OCI-LY7 (cell line): ENCODE results near the gene POU4F3. TPM values are rescaled to one million over a fixed set of nuclear protein-coding genes. Genes with fewer than 3 reads are reported as not detected.

Experiments
- Bru-seq: library from RNA; stranded (reverse); fragments of 400-500 nt; gene quantifications from one replicate; lab custom pipeline; 2021; lab: Mats Ljungman, UMichigan
- BruChase-seq, 2 experiments: library from RNA; stranded (reverse); fragments of 400-500 nt; gene quantifications; one replicate each; lab custom pipeline; 2021; lab: Mats Ljungman, UMichigan
- BruUV-seq: library from RNA; stranded (reverse); fragments of 400-500 nt; replicated peaks from 2 replicates; lab custom pipeline; 2021; lab: Mats Ljungman, UMichigan
- CTCF ChIA-PET: fragments of 300-600 bp; sonication (Branson Sonifier 250); formaldehyde crosslinking; loops from one replicate; lab custom pipeline; 2022; ENCODE audit warnings: antibody characterized with exemption; ENCODE audit not compliant: unreplicated experiment; lab: Charles Lee
- POLR2A ChIA-PET: fragments of 300-600 bp; sonication (Branson Sonifier 250); formaldehyde crosslinking; loops from one replicate; lab custom pipeline; 2022; ENCODE audit warnings: antibody characterized with exemption; lab: Charles Lee
- DNase-seq: peaks from one replicate; pipeline ENCODE4 v3.0.0-alpha.2; 2015; ENCODE audit warnings: low spot score
- H2AFZ ChIP-seq: fragments of 200-600 bp; sonication (generic), shearing (Covaris generic); 2 replicates; pipeline ENCODE4 v1.6.1; 2014; ENCODE audit warnings: mild to moderate bottlenecking, antibody characterized with exemption, low read length, moderate library complexity
- H3K27ac ChIP-seq: fragments of 200-600 bp; sonication (generic); 2 replicates; pipeline ENCODE4 v1.5.1; 2014; ENCODE audit warnings: mixed run types, low read depth, mild to moderate bottlenecking, moderate library complexity, low read length, inconsistent platforms; ENCODE audit not compliant: poor library complexity, severe bottlenecking
- H3K36me3 ChIP-seq: fragments of 200-600 bp; sonication (generic); 2 replicates; pipeline ENCODE4 v1.6.1; 2014; ENCODE audit warnings: mild to moderate bottlenecking, antibody characterized with exemption, low read length, moderate library complexity, mixed read lengths; ENCODE audit not compliant: insufficient read depth
- H3K4me1 ChIP-seq: fragments of 200-600 bp; sonication (generic); 2 replicates; pipeline ENCODE4 v1.5.1; 2014; ENCODE audit warnings: mild to moderate bottlenecking, low read length; ENCODE audit not compliant: insufficient read depth, poor library complexity, severe bottlenecking
- H3K4me2 ChIP-seq: fragments of 200-600 bp; sonication (generic); 2 replicates; pipeline ENCODE4 v1.6.1; 2014; ENCODE audit warnings: mild to moderate bottlenecking, low read length
- H3K4me3 ChIP-seq: fragments of 200-600 bp; sonication (generic); 2 replicates; pipeline ENCODE4 v1.5.1; 2014; ENCODE audit warnings: mild to moderate bottlenecking, low read depth, low read length; ENCODE audit not compliant: poor library complexity, severe bottlenecking
- H3K79me2 ChIP-seq: fragments of 200-600 bp; sonication (generic); 2 replicates; pipeline ENCODE4 v1.6.1; 2016; ENCODE audit warnings: low read depth, mild to moderate bottlenecking, low read length, moderate library complexity, mixed read lengths; ENCODE audit not compliant: insufficient read depth
- H3K9me2 ChIP-seq: fragments of 200-600 bp; sonication (generic); 2 replicates; pipeline ENCODE4 v1.6.1; 2016; ENCODE audit warnings: mild to moderate bottlenecking, low read length, mixed read lengths; ENCODE audit not compliant: insufficient read depth
- H3K9me3 ChIP-seq: fragments of 200-600 bp; sonication (generic); 2 replicates; pipeline ENCODE4 v1.6.1; 2014; ENCODE audit warnings: mild to moderate bottlenecking, mixed run types, low read length, mixed read lengths
- H4K20me1 ChIP-seq: fragments of 200-600 bp; sonication (generic); 2 replicates; pipeline ENCODE4 v1.6.1; 2014; ENCODE audit warnings: mild to moderate bottlenecking, antibody characterized with exemption, low read length, moderate library complexity, mixed read lengths; ENCODE audit not compliant: insufficient read depth
- CTCF ChIP-seq: fragments of 200-600 bp; sonication (generic); conservative IDR thresholded peaks from 2 replicates; pipeline ENCODE4 v1.5.1; 2014; ENCODE audit warnings: mild to moderate bottlenecking, antibody characterized with exemption, low read length, moderate library complexity, mixed read lengths
- EZH2phosphoT487 ChIP-seq: fragments of 200-600 bp; sonication (generic); IDR thresholded peaks from 2 replicates; pipeline ENCODE4 v1.6.1; 2018; ENCODE audit warnings: low read depth, borderline replicate concordance, mild to moderate bottlenecking, mixed run types, antibody characterized with exemption, low read length, moderate library complexity, mixed read lengths
- intact Hi-C: fragments of 100-400 bp; cut with micrococcal nuclease; formaldehyde crosslinking; loops from one replicate; pipeline ENCODE4 v1.10.0; 2022; ENCODE audit not compliant: unreplicated experiment
- long read RNA-seq: library from polyadenylated mRNA; stranded (forward); transcript quantifications from one replicate; pipeline ENCODE4 v2.0.0, GENCODE V29; 2022
- total RNA-seq, 2 experiments: library from RNA; depleted of rRNA in 1 of 2; stranded (reverse); fragments of >200 nt in 1 of 2; shearing (Covaris generic) in 1 of 2; gene quantifications; 2 replicates each; pipeline ENCODE4 v1.2.3, GENCODE V29; 2014 to 2022

Gene POU4F3
- total RNA-seq (2014; rRNA removed; shearing (Covaris generic)) (not detected in 2 replicates), total RNA-seq (2022) (not detected in 2 replicates), Bru-seq, nascent RNA (percentile 21 among the genes with signal in this experiment), BruChase-seq, experiment 1, labeled RNA remaining after a 6-hour chase (percentile 21 among the genes with signal in this experiment), BruChase-seq, experiment 2, labeled RNA remaining after a 2-hour chase (percentile 37 among the genes with signal in this experiment)
- long read RNA-seq: 0 reads

GRCh38 chr5:146338774-146339714 lies at the start of gene POU4F3:
Gene POU4F3 (plus strand): TSS chr5:146338839. CDS start chr5:146339113, 274 bp downstream.
- Histone ChIP-seq H3K9me2 (no peaks in the 10 kb centered on the region), H3K4me1 (no peaks in the 10 kb centered on the region), H3K4me2 (no peak within 1 kb of the TSS), H4K20me1 (no peaks in the 10 kb centered on the region), H3K27ac (no peak within 1 kb of the TSS), H3K9me3 (no peaks in the 10 kb centered on the region), H3K36me3 (no peaks in the 10 kb centered on the region), H3K79me2 (no peaks in the 10 kb centered on the region), H2AFZ (no peak within 1 kb of the TSS), H3K4me3 (no peak within 1 kb of the TSS)
- intact Hi-C loops: no loop called here
- ChIA-PET CTCF (no interaction called here), POLR2A (no interaction called here)
- no peak for DNase-seq
- no TSS peak for BruUV-seq
- TF ChIP-seq EZH2phosphoT487 (no peak), CTCF (no peak)

- Histone ChIP-seq H3K4me2 (no peak overlapping the region), H3K9me3 (no peaks in the 10 kb centered on the region), H3K79me2 (no peaks in the 10 kb centered on the region), H3K27ac (no peak overlapping the region), H3K4me3 (no peak overlapping the region), H3K4me1 (no peaks in the 10 kb centered on the region), H3K36me3 (peaks cover 28% of the 10 kb centered on the region), H3K9me2 (no peaks in the 10 kb centered on the region), H4K20me1 (no peaks in the 10 kb centered on the region), H2AFZ (no peak overlapping the region)
- no peak for DNase-seq
- ChIA-PET CTCF (no interaction called here), POLR2A (no interaction called here)
- TF ChIP-seq EZH2phosphoT487 (no peak), CTCF (no peak)
- no TSS peak for BruUV-seq
- intact Hi-C loops: loop anchor here (2.0 kb wide), 1 partner anchor 136 kb away; no protein-coding TSS in a partner anchor
These were observed 48.3 kb upstream of the POU4F3 start for GRCh38 chr5:146290318-146290717.
